Measurements from ENCODE around the gene CCR5AS.

The CCR5AS gene

GRCh38 chr3:46349484-46350261 is 57.2 kb downstream of the CCR5AS start:
- TF ChIP-seq, protein P1, sequence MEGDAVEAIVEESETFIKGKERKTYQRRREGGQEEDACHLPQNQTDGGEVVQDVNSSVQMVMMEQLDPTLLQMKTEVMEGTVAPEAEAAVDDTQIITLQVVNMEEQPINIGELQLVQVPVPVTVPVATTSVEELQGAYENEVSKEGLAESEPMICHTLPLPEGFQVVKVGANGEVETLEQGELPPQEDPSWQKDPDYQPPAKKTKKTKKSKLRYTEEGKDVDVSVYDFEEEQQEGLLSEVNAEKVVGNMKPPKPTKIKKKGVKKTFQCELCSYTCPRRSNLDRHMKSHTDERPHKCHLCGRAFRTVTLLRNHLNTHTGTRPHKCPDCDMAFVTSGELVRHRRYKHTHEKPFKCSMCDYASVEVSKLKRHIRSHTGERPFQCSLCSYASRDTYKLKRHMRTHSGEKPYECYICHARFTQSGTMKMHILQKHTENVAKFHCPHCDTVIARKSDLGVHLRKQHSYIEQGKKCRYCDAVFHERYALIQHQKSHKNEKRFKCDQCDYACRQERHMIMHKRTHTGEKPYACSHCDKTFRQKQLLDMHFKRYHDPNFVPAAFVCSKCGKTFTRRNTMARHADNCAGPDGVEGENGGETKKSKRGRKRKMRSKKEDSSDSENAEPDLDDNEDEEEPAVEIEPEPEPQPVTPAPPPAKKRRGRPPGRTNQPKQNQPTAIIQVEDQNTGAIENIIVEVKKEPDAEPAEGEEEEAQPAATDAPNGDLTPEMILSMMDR (IDR thresholded peaks at IDR 0.05), result no peak
- no peak for ATAC-seq (ENCODE audit: low FRiP score)
- DNase-seq (ENCODE audit: low spot score), result no peak

DNA sequence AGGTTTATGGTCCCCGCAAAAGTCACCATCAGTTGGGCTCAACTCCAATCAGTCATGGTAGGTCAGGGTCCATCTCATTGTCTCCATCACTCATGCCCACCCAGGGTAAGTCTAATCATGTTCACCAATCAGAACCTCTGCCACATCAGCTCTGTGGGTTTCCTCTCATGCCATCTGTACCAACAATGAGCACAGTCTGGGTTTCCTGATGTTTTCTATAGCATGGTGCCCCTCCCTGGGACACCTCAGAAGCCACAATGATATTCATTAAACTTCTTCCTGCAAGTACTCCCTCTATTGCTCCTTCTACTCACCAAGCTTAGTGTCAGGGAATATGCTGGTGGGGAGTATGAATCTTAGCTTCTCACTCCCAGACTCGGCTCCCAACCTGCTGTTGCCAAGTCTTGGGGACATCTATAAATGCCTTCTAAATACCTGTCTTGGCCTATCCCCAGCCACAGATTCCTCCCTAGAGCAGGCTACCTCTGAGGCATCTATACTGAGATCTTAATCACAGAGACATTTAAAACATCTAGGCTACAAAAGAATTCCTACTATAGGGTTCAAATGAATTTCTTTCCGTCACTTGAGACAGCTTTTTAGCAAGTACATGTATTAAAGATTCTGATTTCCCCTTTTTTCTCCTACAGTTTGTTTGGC is 57.9 kb downstream of the CCR5AS start:
- DNase-seq (ENCODE audit: low spot score), result no peak
- TF ChIP-seq, protein P1 (IDR thresholded peaks at IDR 0.05), result no peak
- no peak for ATAC-seq (ENCODE audit: low FRiP score)

DNA sequence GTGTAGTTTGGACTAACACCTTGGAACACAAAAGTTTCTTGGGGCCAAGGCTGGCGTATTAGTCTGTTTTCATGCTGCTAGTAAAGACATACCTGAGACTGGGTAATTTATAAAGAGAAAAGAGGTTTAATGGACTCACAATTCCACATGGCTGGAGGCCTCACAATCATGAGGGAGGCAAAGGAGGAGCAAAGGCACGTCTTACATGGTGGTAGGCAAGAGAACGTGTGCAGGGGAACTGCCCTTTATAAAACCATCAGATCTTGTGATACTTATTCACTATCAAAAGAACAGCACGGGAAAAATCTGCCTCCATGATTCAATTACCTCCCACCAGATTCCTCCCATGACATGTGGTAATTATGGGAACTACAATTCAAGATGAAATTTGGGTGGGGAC is 62.4 kb downstream of the CCR5AS start:
- ATAC-seq (ENCODE audit: low FRiP score) (no peak), DNase-seq (ENCODE audit: low spot score) (no peak)
- TF ChIP-seq, protein P1 (IDR thresholded peaks at IDR 0.05), result no peak

DNA sequence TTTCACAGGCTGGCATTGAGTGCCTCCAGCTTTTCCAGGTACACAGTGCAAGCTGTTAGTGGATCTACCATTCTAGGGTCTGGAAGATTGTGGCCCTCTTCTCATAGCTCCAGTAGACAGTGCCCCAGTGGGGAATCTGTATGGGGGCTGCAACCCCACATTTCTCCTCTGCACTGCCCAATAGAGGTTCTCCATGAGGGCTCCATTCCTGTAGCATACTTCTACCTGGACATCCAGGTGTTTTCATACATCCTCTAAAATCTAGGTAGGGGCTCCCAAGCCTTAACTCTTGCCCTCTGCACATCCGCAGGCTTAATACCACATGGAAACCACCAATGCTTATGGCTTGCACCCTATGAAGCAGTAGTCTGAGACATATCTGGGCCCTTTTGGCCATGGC is 68.0 kb downstream of the CCR5AS start:
- ATAC-seq (ENCODE audit: low FRiP score) (no peak), DNase-seq (ENCODE audit: low spot score) (no peak)
- TF ChIP-seq, protein P1 (IDR thresholded peaks at IDR 0.05), result no peak

GRCh38 chr3:46337911-46338310 is 69.0 kb downstream of the CCR5AS start:
- TF ChIP-seq, protein P1 (IDR thresholded peaks at IDR 0.05), result no peak
- ATAC-seq (ENCODE audit: low FRiP score) (no peak), DNase-seq (ENCODE audit: low spot score) (no peak)

GRCh38 chr3:46335541-46335940 is 71.3 kb downstream of the CCR5AS start:
- TF ChIP-seq, protein P1 (IDR thresholded peaks at IDR 0.05), result no peak
- ATAC-seq (ENCODE audit: low FRiP score), result peak; percentile 31

More at GRCh38 chr3:46335541-46335940, 71.3 kb downstream of the CCR5AS start:
- no peak for DNase-seq (ENCODE audit: low spot score)
